ENCODE data around the gene TRPT1. TPM values are rescaled to one million over a fixed set of nuclear protein-coding genes. Genes with fewer than 3 reads are reported as not detected.
A peak's percentile ranks its signal among the peaks of the same experiment; 100 is the strongest.

The TRPT1 gene
- total and polyA plus RNA-seq, 9 of the 15 experiments (the other 6 are each of a cell fraction or from before 2014, with no cell fraction given): 4.6 to 41.7 (median 23.1) TPM

- TF ChIP-seq RBFOX2 (IDR thresholded peaks at IDR 0.05; ENCODE audit: low read depth, low read length) (peak; percentile 67), SMAD1 (IDR thresholded peaks at IDR 0.05; ENCODE audit: low read depth, low read length, partially characterized antibody) (no peak), MEF2A (IDR thresholded peaks at IDR 0.05; ENCODE audit: control insufficient read depth, low read depth, low read length) (0 out of 2 replicates have a peak, but pooled peaks have one; percentile 22), ZNF561 (CRISPR knock-in tag; conservative IDR thresholded peaks at IDR 0.05) (no peak), HDGF (IDR thresholded peaks at IDR 0.05) (no peak), NR2C2 (CRISPR knock-in tag; IDR thresholded peaks at IDR 0.05) (no peak), NR2C2 (tag; IDR thresholded peaks at IDR 0.05) (peak; percentile 15; the same call in 1 of the 2 replicates), SMAD4 (CRISPR knock-in tag; conservative IDR thresholded peaks at IDR 0.05) (peak; percentile 59; the same call in 1 of the 2 replicates), EGR1 (conservative IDR thresholded peaks at IDR 0.05) (peak; percentile 42), FOXA1 (IDR thresholded peaks at IDR 0.05; ENCODE audit: borderline replicate concordance) (no peak), SIN3A (IDR thresholded peaks at IDR 0.05; ENCODE audit: borderline replicate concordance in 2 of 2, control insufficient read depth in 1 of 2, low read depth in 2 of 2, low read length in 2 of 2) (peak in 1 of 2 experiments; percentile 80; a peak in 1 of 4 replicates), ETV1 (tag; conservative IDR thresholded peaks at IDR 0.05; ENCODE audit: low read depth) (no peak), EZH2 (IDR thresholded peaks at IDR 0.05; ENCODE audit: borderline replicate concordance, low read depth, low read length) (no peak), ZNF121 (CRISPR knock-in tag; conservative IDR thresholded peaks at IDR 0.05) (no peak), ZNF311 (CRISPR knock-in tag; IDR thresholded peaks at IDR 0.05) (no peak), XRCC5 (IDR thresholded peaks at IDR 0.05; ENCODE audit: low read depth, low read length) (no peak), HDAC1 (IDR thresholded peaks at IDR 0.05) (peak in 1 of 2 experiments; percentile 56; a peak in 1 of 4 replicates), SP2 (IDR thresholded peaks at IDR 0.05; ENCODE audit: extremely low read depth, low read depth, low read length, poor library complexity, severe bottlenecking) (no peak), TAF1 (IDR thresholded peaks at IDR 0.05; ENCODE audit: control insufficient read depth, extremely low read depth, insufficient read depth, low read length, severe bottlenecking) (peak; percentile 78), SPI1 (IDR thresholded peaks at IDR 0.05; ENCODE audit: borderline replicate concordance, low read depth, low read length) (no peak), ZFX (CRISPR knock-in tag; IDR thresholded peaks at IDR 0.05) (peak; percentile 40; the same call in 1 of the 2 replicates), TFAP4 (CRISPR knock-in tag; IDR thresholded peaks at IDR 0.05; ENCODE audit: borderline replicate concordance) (0 out of 2 replicates have a peak, but pooled peaks have one; percentile 38)
- TF ChIP-seq, protein P1, sequence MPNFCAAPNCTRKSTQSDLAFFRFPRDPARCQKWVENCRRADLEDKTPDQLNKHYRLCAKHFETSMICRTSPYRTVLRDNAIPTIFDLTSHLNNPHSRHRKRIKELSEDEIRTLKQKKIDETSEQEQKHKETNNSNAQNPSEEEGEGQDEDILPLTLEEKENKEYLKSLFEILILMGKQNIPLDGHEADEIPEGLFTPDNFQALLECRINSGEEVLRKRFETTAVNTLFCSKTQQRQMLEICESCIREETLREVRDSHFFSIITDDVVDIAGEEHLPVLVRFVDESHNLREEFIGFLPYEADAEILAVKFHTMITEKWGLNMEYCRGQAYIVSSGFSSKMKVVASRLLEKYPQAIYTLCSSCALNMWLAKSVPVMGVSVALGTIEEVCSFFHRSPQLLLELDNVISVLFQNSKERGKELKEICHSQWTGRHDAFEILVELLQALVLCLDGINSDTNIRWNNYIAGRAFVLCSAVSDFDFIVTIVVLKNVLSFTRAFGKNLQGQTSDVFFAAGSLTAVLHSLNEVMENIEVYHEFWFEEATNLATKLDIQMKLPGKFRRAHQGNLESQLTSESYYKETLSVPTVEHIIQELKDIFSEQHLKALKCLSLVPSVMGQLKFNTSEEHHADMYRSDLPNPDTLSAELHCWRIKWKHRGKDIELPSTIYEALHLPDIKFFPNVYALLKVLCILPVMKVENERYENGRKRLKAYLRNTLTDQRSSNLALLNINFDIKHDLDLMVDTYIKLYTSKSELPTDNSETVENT (CRISPR knock-in tag; IDR thresholded peaks at IDR 0.05): peak; percentile 76; the same call in 1 of the 2 replicates
These were observed 25.2 kb upstream of the TRPT1 start, which contains the start of gene PLCB3 (continued) for GRCh38 chr11:64251016-64251752.
